ENCODE data around the gene FAM3A. TPM values are rescaled to one million over a fixed set of nuclear protein-coding genes. Genes with fewer than 3 reads are reported as not detected.
"Not testable (repeated sequence)": the region's sequence is repeated elsewhere in the genome, so short reads cannot be mapped to it uniquely, and the experiment has no call there.

The FAM3A gene, protein sequence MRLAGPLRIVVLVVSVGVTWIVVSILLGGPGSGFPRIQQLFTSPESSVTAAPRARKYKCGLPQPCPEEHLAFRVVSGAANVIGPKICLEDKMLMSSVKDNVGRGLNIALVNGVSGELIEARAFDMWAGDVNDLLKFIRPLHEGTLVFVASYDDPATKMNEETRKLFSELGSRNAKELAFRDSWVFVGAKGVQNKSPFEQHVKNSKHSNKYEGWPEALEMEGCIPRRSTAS
- total RNA-seq (2021) (35.8 and 38.5 TPM in 2 replicates), Bru-seq, nascent RNA (percentile 51 among the genes with signal in this experiment), BruChase-seq, experiment 1, labeled RNA remaining after a 2-hour chase (percentile 60 among the genes with signal in this experiment), BruChase-seq, experiment 2, labeled RNA remaining after a 6-hour chase (percentile 59 among the genes with signal in this experiment)
- long read RNA-seq, transcript FAM3A-215 (9 exons, 1,800 nt): major isoform, 11 of 48 reads
- long read RNA-seq, transcript FAM3A-202 (10 exons, 1,712 nt): minor isoform, 9 of 48 reads
- long read RNA-seq, partial matches to known transcripts: 8 of 48 reads
- long read RNA-seq, other reads (novel, unspliced or antisense): 8 of 48 reads

GRCh38 chrX:154515966-154516655 is at the start of gene FAM3A:
Gene FAM3A, minus strand, starts transcription at chrX:154516232. Its CDS starts 460 bp downstream, at chrX:154515772.
- TF ChIP-seq, protein P1, sequence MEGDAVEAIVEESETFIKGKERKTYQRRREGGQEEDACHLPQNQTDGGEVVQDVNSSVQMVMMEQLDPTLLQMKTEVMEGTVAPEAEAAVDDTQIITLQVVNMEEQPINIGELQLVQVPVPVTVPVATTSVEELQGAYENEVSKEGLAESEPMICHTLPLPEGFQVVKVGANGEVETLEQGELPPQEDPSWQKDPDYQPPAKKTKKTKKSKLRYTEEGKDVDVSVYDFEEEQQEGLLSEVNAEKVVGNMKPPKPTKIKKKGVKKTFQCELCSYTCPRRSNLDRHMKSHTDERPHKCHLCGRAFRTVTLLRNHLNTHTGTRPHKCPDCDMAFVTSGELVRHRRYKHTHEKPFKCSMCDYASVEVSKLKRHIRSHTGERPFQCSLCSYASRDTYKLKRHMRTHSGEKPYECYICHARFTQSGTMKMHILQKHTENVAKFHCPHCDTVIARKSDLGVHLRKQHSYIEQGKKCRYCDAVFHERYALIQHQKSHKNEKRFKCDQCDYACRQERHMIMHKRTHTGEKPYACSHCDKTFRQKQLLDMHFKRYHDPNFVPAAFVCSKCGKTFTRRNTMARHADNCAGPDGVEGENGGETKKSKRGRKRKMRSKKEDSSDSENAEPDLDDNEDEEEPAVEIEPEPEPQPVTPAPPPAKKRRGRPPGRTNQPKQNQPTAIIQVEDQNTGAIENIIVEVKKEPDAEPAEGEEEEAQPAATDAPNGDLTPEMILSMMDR (conservative IDR thresholded peaks at IDR 0.05; ENCODE audit: low read depth, low read length): no peak
- no peak for TF ChIP-seq EZH2 (IDR thresholded peaks at IDR 0.05; ENCODE audit: borderline replicate concordance, low read depth, low read length, poor library complexity, severe bottlenecking)
- Histone ChIP-seq H3K4me1 (ENCODE audit: insufficient read depth, low read length, poor library complexity, severe bottlenecking) (no peaks in the 10 kb centered on the region), H3K27me3 (replicated peaks; ENCODE audit: insufficient read depth, low read depth, low read length, poor library complexity) (no peaks in the 10 kb centered on the region), H3K27ac (ENCODE audit: low read depth, low read length, poor library complexity, severe bottlenecking) (peak within 1 kb of the TSS; percentile 84), H3K9me3 (ENCODE audit: low read depth, low read length, poor library complexity, severe bottlenecking) (no peaks in the 10 kb centered on the region), H3K36me3 (ENCODE audit: insufficient read depth, low read length, poor library complexity, severe bottlenecking) (no peaks in the 10 kb centered on the region), H3K4me3 (ENCODE audit: low read depth, low read length, poor library complexity, severe bottlenecking) (peak within 1 kb of the TSS; percentile 71)
- BruUV-seq (replicated peaks): no TSS peak
- CTCF ChIA-PET: interaction anchor here (1.3 kb wide), 1 partner anchor 11 kb away, joined by 3 read pairs; no protein-coding TSS in a partner anchor
- peak; percentile 86 for DNase-seq (ENCODE audit: low spot score)
- POLR2A ChIA-PET (ENCODE audit: low non-redundant PET): no interaction called here
- intact Hi-C loops (cut with micrococcal nuclease; ENCODE audit: unreplicated experiment): no loop called here

GRCh38 chrX:154562295-154562694 is 46.3 kb upstream of the FAM3A start:
- H3K4me1 ChIP-seq (ENCODE audit: insufficient read depth, low read length, poor library complexity, severe bottlenecking); H3K4me3 ChIP-seq (ENCODE audit: low read depth, low read length, poor library complexity, severe bottlenecking); H3K36me3 ChIP-seq (ENCODE audit: insufficient read depth, low read length, poor library complexity, severe bottlenecking); DNase-seq (ENCODE audit: low spot score); H3K27me3 ChIP-seq (replicated peaks; ENCODE audit: insufficient read depth, low read depth, low read length, poor library complexity); H3K27ac ChIP-seq (ENCODE audit: low read depth, low read length, poor library complexity, severe bottlenecking); H3K9me3 ChIP-seq (ENCODE audit: low read depth, low read length, poor library complexity, severe bottlenecking); POLR2A ChIA-PET (ENCODE audit: low non-redundant PET); intact Hi-C loops (cut with micrococcal nuclease; ENCODE audit: unreplicated experiment); BruUV-seq (replicated peaks); CTCF ChIA-PET: not testable (repeated sequence)

DNA sequence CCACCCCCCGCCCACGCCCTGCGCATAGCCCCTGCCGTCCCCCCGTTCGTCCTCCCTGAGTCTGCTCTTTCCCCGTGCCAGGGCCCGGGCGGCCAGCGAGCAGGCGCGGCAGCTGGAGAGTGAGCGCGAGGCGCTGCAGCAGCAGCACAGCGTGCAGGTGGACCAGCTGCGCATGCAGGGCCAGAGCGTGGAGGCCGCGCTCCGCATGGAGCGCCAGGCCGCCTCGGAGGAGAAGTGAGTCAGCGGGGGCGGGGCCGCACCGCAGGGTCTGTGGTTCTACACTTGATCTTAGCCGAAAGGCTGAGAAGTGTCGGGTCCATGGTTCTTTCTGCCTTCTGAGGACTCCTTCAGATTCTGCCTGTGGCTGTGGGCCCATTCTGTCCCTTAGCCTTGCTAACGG is 44.3 kb upstream of the FAM3A start:
- H3K9me3 ChIP-seq (ENCODE audit: low read depth, low read length, poor library complexity, severe bottlenecking); POLR2A ChIA-PET (ENCODE audit: low non-redundant PET); CTCF ChIA-PET; H3K27me3 ChIP-seq (replicated peaks; ENCODE audit: insufficient read depth, low read depth, low read length, poor library complexity); H3K27ac ChIP-seq (ENCODE audit: low read depth, low read length, poor library complexity, severe bottlenecking); DNase-seq (ENCODE audit: low spot score); intact Hi-C loops (cut with micrococcal nuclease; ENCODE audit: unreplicated experiment); H3K4me3 ChIP-seq (ENCODE audit: low read depth, low read length, poor library complexity, severe bottlenecking); H3K4me1 ChIP-seq (ENCODE audit: insufficient read depth, low read length, poor library complexity, severe bottlenecking); BruUV-seq (replicated peaks); H3K36me3 ChIP-seq (ENCODE audit: insufficient read depth, low read length, poor library complexity, severe bottlenecking): not testable (repeated sequence)

DNA sequence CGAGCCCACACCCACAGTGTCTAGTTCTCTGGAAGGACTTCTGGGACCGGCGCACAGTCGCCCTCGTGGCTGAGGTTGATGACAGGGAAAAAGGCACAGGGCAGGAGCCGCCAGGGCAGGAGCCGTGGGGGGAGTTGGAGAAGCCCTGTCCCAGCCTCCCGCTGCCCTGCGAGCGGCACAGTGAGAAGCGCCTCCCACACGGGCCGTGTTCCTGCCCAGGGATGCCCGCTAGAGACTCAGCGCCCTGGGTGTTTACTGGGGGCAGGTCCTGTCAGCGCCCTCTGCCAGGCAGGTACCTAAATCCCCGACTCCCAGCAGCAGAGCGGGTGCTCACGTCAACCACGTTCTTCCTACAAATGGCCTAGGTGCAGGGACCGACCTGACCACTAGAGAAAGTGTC is 42.9 kb upstream of the FAM3A start:
- H3K9me3 ChIP-seq (ENCODE audit: low read depth, low read length, poor library complexity, severe bottlenecking); H3K4me3 ChIP-seq (ENCODE audit: low read depth, low read length, poor library complexity, severe bottlenecking); POLR2A ChIA-PET (ENCODE audit: low non-redundant PET); DNase-seq (ENCODE audit: low spot score); H3K27me3 ChIP-seq (replicated peaks; ENCODE audit: insufficient read depth, low read depth, low read length, poor library complexity); H3K36me3 ChIP-seq (ENCODE audit: insufficient read depth, low read length, poor library complexity, severe bottlenecking); H3K4me1 ChIP-seq (ENCODE audit: insufficient read depth, low read length, poor library complexity, severe bottlenecking); intact Hi-C loops (cut with micrococcal nuclease; ENCODE audit: unreplicated experiment); BruUV-seq (replicated peaks); H3K27ac ChIP-seq (ENCODE audit: low read depth, low read length, poor library complexity, severe bottlenecking); CTCF ChIA-PET: not testable (repeated sequence)

- H3K9me3 ChIP-seq (ENCODE audit: low read depth, low read length, poor library complexity, severe bottlenecking); H3K36me3 ChIP-seq (ENCODE audit: insufficient read depth, low read length, poor library complexity, severe bottlenecking); BruUV-seq (replicated peaks); DNase-seq (ENCODE audit: low spot score); H3K4me3 ChIP-seq (ENCODE audit: low read depth, low read length, poor library complexity, severe bottlenecking); intact Hi-C loops (cut with micrococcal nuclease; ENCODE audit: unreplicated experiment); H3K27ac ChIP-seq (ENCODE audit: low read depth, low read length, poor library complexity, severe bottlenecking); H3K27me3 ChIP-seq (replicated peaks; ENCODE audit: insufficient read depth, low read depth, low read length, poor library complexity); POLR2A ChIA-PET (ENCODE audit: low non-redundant PET); CTCF ChIA-PET; H3K4me1 ChIP-seq (ENCODE audit: insufficient read depth, low read length, poor library complexity, severe bottlenecking): not testable (repeated sequence)
These were observed 42.1 kb upstream of the FAM3A start for GRCh38 chrX:154558060-154558690.

GRCh38 chrX:154552112-154552806 is 36.2 kb upstream of the FAM3A start:
- POLR2A ChIA-PET (ENCODE audit: low non-redundant PET); H3K27ac ChIP-seq (ENCODE audit: low read depth, low read length, poor library complexity, severe bottlenecking); H3K36me3 ChIP-seq (ENCODE audit: insufficient read depth, low read length, poor library complexity, severe bottlenecking); H3K4me1 ChIP-seq (ENCODE audit: insufficient read depth, low read length, poor library complexity, severe bottlenecking); CTCF ChIA-PET; H3K4me3 ChIP-seq (ENCODE audit: low read depth, low read length, poor library complexity, severe bottlenecking); DNase-seq (ENCODE audit: low spot score); H3K27me3 ChIP-seq (replicated peaks; ENCODE audit: insufficient read depth, low read depth, low read length, poor library complexity); intact Hi-C loops (cut with micrococcal nuclease; ENCODE audit: unreplicated experiment); BruUV-seq (replicated peaks); H3K9me3 ChIP-seq (ENCODE audit: low read depth, low read length, poor library complexity, severe bottlenecking): not testable (repeated sequence)

Measured in A673 (cell line).